Activated T-helper 1 cell treated with anti-CD3 and anti-CD28 coated beads, Interleukin-12 subunit alpha, Interleukin-12 subunit beta, Interleukin-2, Interleukin-4 antibody, amounts not matched to agents 30 ng/mL and 10 ng/mL and 1 ng/mL, durations not matched to agents 14 hours and 24 hours and 36 hours (primary cell): ENCODE measurements around the gene PCBP2. TPM values are rescaled to one million over a fixed set of nuclear protein-coding genes. Genes with fewer than 3 reads are reported as not detected.
"Not testable (repeated sequence)": the region's sequence is repeated elsewhere in the genome, so short reads cannot be mapped to it uniquely, and the experiment has no call there.

ENCODE experiments used
- DNase-seq: peaks from one replicate; pipeline ENCODE4 v3.0.0; 2021; ENCODE audit warnings: low spot score
- H3K27ac Mint-ChIP-seq: one replicate; pipeline ENCODE4 v1.8.0; 2021; ENCODE audit warnings: mild to moderate bottlenecking, mixed read lengths
- H3K27me3 Mint-ChIP-seq: one replicate; pipeline ENCODE4 v1.8.0; 2022; ENCODE audit warnings: mild to moderate bottlenecking, moderate library complexity, mixed read lengths; ENCODE audit not compliant: insufficient read depth
- H3K36me3 Mint-ChIP-seq: one replicate; pipeline ENCODE4 v1.8.0; 2021; ENCODE audit warnings: low read depth, mixed read lengths
- H3K4me1 Mint-ChIP-seq: one replicate; pipeline ENCODE4 v1.8.0; 2021; ENCODE audit warnings: low read depth, mixed read lengths
- H3K4me3 Mint-ChIP-seq: one replicate; pipeline ENCODE4 v1.8.0; 2021; ENCODE audit warnings: mild to moderate bottlenecking, moderate library complexity, mixed read lengths
- H3K9me3 Mint-ChIP-seq: one replicate; pipeline ENCODE4 v1.8.0; 2021; ENCODE audit warnings: mixed read lengths
- intact Hi-C: fragments of 100-400 bp; cut with micrococcal nuclease; formaldehyde crosslinking; loops from one replicate; pipeline ENCODE4 v1.15.1; 2024
- total RNA-seq: library from RNA; stranded (reverse); gene quantifications from 2 replicates; pipeline ENCODE4 v1.2.3, GENCODE V29; 2022

PCBP2 gene
- total RNA-seq, 1 donor from 2014 or later: 865 TPM

GRCh38 chr12:53424626-53425514, 27.0 kb upstream of the PCBP2 start:
- no peaks in the 10 kb centered on the region for H3K9me3 Mint-ChIP-seq
- H3K27me3 Mint-ChIP-seq: peaks cover 2% of the 10 kb centered on the region
- H3K27ac Mint-ChIP-seq: no peak overlapping the region
- intact Hi-C loops: loop anchor here (10.0 kb wide), 1 partner anchor 270 kb away; no protein-coding TSS in a partner anchor
- H3K36me3 Mint-ChIP-seq: no peaks in the 10 kb centered on the region
- H3K4me1 Mint-ChIP-seq: peaks cover 17% of the 10 kb centered on the region
- DNase-seq: no peak
- no peak overlapping the region for H3K4me3 Mint-ChIP-seq

- intact Hi-C loops: loop anchor here (10.0 kb wide), 1 partner anchor 271 kb away; no protein-coding TSS in a partner anchor
- no peaks in the 10 kb centered on the region for H3K9me3 Mint-ChIP-seq
These were observed 26.3 kb upstream of the PCBP2 start for GRCh38 chr12:53425515-53426150.

GRCh38 chr12:53427905-53428594, 23.9 kb upstream of the PCBP2 start:
- no peaks in the 10 kb centered on the region for H3K27me3 Mint-ChIP-seq
- intact Hi-C loops: loop anchor here (10.0 kb wide), 1 partner anchor 273 kb away; no protein-coding TSS in a partner anchor
- no peaks in the 10 kb centered on the region for H3K36me3 Mint-ChIP-seq
- H3K4me3 Mint-ChIP-seq: no peak overlapping the region
- H3K9me3 Mint-ChIP-seq: no peaks in the 10 kb centered on the region
- DNase-seq: no peak
- H3K4me1 Mint-ChIP-seq: peaks cover 9% of the 10 kb centered on the region
- no peak overlapping the region for H3K27ac Mint-ChIP-seq

More at GRCh38 chr12:53425515-53426150, 26.3 kb upstream of the PCBP2 start:
- Mint-ChIP-seq H3K4me3 (no peak overlapping the region), H3K4me1 (peaks cover 17% of the 10 kb centered on the region), H3K27me3 (peaks cover 2% of the 10 kb centered on the region), H3K27ac (no peak overlapping the region), H3K36me3 (no peaks in the 10 kb centered on the region)
- DNase-seq: no peak

DNA sequence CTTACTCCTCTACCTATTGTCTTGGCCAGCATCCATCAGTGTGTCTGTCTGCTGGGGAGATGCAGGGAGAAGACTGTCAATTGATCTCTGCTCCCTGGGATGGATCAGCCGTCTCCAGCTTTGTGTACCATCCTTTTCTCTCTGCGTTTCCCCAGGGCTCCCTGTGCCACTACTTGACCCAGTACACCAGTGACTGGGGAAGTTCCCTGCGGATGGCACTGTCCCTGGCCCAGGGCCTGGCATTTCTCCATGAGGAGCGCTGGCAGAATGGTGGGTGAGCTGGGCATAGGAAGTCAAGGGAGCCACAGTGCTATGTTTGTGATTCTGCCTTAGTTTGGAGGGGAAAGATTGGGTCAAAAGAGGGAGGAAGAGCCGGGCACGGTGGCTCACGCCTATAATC, 23.2 kb upstream of the PCBP2 start:
- no peaks in the 10 kb centered on the region for H3K9me3 Mint-ChIP-seq
- no peaks in the 10 kb centered on the region for H3K27me3 Mint-ChIP-seq
- intact Hi-C loops: loop anchor here (10.0 kb wide), 1 partner anchor 274 kb away; no protein-coding TSS in a partner anchor
- H3K4me1 Mint-ChIP-seq: peaks cover 9% of the 10 kb centered on the region
- H3K4me3 Mint-ChIP-seq: no peak overlapping the region
- H3K36me3 Mint-ChIP-seq: no peaks in the 10 kb centered on the region
- no peak for DNase-seq
- H3K27ac Mint-ChIP-seq: no peak overlapping the region

DNA sequence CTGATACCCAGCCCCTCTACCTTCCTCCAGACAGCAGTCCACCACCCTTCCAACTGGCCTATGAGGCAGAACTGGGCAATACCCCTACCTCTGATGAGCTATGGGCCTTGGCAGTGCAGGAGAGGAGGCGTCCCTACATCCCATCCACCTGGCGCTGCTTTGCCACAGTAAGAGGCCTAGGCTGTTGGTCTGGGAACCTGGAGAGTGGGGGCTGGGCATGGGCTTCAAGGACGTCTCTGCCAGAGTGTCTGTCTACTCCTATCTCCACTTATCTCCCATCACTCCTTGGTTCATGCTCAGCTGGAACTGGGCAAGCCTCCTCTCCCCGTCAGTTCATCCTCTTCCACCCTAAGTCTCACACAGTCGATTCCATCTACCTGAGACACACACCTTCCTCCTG, 21.8 kb upstream of the PCBP2 start:
- Mint-ChIP-seq H3K4me1 (peaks cover 9% of the 10 kb centered on the region), H3K27me3 (no peaks in the 10 kb centered on the region), H3K36me3 (no peaks in the 10 kb centered on the region), H3K9me3 (no peaks in the 10 kb centered on the region), H3K27ac (no peak overlapping the region), H3K4me3 (no peak overlapping the region)
- DNase-seq: no peak
- intact Hi-C loops: no loop called here

DNA sequence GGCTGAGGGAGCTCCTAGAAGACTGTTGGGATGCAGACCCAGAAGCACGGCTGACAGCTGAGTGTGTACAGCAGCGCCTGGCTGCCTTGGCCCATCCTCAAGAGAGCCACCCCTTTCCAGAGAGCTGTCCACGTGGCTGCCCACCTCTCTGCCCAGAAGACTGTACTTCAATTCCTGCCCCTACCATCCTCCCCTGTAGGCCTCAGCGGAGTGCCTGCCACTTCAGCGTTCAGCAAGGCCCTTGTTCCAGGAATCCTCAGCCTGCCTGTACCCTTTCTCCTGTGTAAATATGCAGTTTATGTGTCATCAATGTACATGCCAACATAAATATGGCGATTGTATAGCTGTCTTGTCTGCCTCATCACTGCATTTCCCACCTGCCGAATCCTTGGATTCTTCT, 20.7 kb upstream of the PCBP2 start:
- intact Hi-C loops: no loop called here
- no peaks in the 10 kb centered on the region for H3K36me3 Mint-ChIP-seq
- H3K27me3 Mint-ChIP-seq: no peaks in the 10 kb centered on the region
- H3K27ac Mint-ChIP-seq: no peak overlapping the region
- no peak for DNase-seq
- H3K4me1 Mint-ChIP-seq: peaks cover 9% of the 10 kb centered on the region
- no peak overlapping the region for H3K4me3 Mint-ChIP-seq
- no peaks in the 10 kb centered on the region for H3K9me3 Mint-ChIP-seq

- H3K36me3 Mint-ChIP-seq, H3K9me3 Mint-ChIP-seq, H3K27me3 Mint-ChIP-seq, H3K27ac Mint-ChIP-seq, H3K4me1 Mint-ChIP-seq, DNase-seq, intact Hi-C loops, H3K4me3 Mint-ChIP-seq: not testable (repeated sequence)
These were observed 16.6 kb upstream of the PCBP2 start for GRCh38 chr12:53435326-53435725.

DNA sequence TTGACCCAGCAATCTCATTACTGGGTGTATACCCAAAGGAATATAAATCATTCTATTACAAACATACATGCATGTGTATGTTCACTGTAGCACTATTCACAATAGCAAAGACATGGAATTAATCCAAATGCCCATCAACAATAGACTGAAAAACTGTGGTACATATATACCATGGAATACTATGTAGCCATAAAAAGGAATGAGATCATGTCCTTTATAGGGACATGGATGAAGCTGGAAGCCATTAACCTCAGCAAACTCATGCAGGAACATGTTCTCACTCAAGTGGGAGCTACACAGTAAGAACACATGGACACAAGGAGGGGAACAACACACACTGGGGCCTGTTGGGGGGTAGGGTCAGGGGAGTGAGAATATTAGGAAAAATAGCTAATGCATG, 12.3 kb upstream of the PCBP2 start:
- Mint-ChIP-seq H3K4me3 (peak overlapping the region; percentile 56), H3K36me3 (peaks cover 14% of the 10 kb centered on the region), H3K4me1 (peaks cover 24% of the 10 kb centered on the region)
- H3K27me3 Mint-ChIP-seq, H3K27ac Mint-ChIP-seq, DNase-seq, H3K9me3 Mint-ChIP-seq, intact Hi-C loops: not testable (repeated sequence)

DNA sequence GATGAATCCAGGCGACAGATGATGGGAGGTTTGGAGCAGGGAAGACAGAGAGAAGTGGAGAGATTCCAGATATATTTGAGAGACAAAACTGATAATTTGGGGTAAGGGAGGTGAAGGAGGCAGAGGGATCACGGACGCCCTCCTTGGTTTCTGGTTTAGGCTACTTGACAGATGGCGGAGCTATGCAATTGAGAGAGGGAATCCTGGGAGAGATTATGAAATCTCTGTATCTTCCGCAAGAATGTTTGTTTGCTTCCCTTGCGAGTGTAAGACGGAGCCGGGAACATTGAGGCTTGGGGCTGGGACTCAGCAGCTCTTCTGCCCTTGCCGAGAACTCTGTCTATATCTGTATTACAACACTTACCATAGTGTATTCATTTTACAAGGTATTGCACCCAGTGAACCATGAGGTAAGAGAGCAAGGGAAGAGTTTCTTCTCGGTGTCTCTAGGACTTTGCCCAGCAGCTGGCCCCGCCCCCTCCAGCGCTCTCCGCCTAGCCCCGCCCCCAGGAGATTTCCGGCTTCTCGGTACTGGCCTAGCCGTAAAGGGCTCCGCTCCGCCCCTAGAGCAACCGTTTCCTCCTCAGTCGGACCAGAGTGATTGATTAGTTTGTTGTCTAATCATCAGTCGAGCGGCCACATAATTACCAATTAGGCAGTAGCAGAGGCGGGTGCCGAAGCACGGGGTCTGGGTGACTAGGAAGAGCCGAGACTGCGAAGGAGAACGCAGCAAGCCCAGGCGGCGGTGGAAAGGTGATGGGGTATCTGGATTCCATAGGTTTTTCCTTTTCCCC, 10.7 kb upstream of the PCBP2 start, which contains the start of gene PRR13:
Gene PRR13 (plus strand): TSS at position 695 of the 794 bp plus-strand sequence. CDS start 981 bp downstream, outside the sequence.
- peak; percentile 96 for DNase-seq
- Mint-ChIP-seq H3K36me3 (peaks cover 25% of the 10 kb centered on the region), H3K4me3 (peak within 1 kb of the TSS; percentile 89), H3K9me3 (no peaks in the 10 kb centered on the region), H3K27ac (peak within 1 kb of the TSS; percentile 86), H3K27me3 (no peaks in the 10 kb centered on the region), H3K4me1 (peaks cover 35% of the 10 kb centered on the region)
- intact Hi-C loops: loop anchor here (1.0 to 5.0 kb wide), 9 partner anchors 10 to 286 kb away; partner anchors contain the start of genes AAAS, CALCOCO1, ESPL1 and ITGB7

DNA sequence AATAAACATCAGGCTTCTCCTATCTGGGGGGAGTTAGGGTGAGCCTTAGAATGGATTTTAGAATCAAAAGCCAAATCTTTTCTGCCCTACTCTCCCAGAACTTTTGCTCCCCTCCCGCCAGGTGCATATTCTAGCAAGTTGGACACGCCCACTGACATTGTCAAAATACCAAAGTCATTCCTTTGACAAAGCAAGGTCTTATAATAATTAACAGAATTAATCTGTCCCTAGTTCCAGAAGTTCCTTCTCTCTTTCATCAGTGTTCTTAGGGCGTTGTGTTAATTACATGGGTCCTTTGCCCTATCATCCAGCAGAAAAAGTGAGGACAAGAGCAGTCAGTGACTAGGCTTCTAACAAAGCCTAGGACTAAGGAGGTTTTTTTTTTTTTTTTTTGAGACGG, 7.9 kb upstream of the PCBP2 start:
- DNase-seq: no peak
- H3K27ac Mint-ChIP-seq: peak overlapping the region; percentile 44
- intact Hi-C loops: loop anchor here (5.0 kb wide), 1 partner anchor 237 kb away; the partner anchor contains the start of gene ITGB7
- no peaks in the 10 kb centered on the region for H3K9me3 Mint-ChIP-seq
- H3K36me3 Mint-ChIP-seq: peaks cover 38% of the 10 kb centered on the region
- H3K4me3 Mint-ChIP-seq: peak overlapping the region; percentile 89
- H3K4me1 Mint-ChIP-seq: peaks cover 39% of the 10 kb centered on the region
- no peaks in the 10 kb centered on the region for H3K27me3 Mint-ChIP-seq

DNA sequence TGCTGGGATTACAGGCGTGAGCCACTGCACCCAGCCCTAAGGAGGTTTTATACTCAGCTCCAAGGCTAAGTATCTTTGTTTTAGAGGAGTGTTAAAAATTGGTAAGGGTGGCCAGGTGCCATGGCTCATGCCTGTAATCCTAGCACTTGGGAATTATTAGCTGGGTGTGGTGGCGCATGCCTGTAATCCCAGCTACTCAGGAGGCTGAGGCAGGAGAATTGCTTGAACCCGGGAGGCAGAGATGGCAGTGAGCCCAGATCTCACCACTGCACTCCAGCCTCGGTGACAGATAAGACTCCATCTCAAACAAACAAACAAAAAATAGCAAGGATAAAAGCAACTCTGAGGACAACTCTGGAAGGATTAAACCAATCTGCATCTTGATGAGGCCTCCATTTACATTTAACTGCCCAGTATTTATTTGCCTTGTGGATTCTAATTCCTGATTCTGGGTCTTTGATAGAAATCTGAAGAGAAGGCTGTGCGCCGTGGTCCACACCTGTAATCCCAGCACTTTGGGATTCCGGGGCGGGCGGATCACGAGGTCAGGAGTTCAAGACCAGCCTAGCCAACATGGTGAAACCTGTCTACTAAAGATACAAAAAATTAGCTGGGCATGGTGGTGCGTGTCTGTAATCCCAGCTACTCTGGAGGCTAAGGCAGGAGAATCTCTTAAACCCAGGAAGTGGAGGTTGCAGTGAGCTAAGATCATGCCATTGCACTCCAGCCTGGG, 7.1 kb upstream of the PCBP2 start:
- H3K27ac Mint-ChIP-seq, H3K9me3 Mint-ChIP-seq, H3K27me3 Mint-ChIP-seq, DNase-seq: not testable (repeated sequence)
- Mint-ChIP-seq H3K4me3 (peak overlapping the region; percentile 89), H3K36me3 (peaks cover 38% of the 10 kb centered on the region), H3K4me1 (peaks cover 39% of the 10 kb centered on the region)
- intact Hi-C loops: loop anchor here (5.0 kb wide), 1 partner anchor 237 kb away; the partner anchor contains the start of gene ITGB7
